Stimulated activated CD8-positive, alpha-beta memory T cell treated with anti-CD3 and anti-CD28 coated beads, Interleukin-15, amount 100 ng/mL, for 4 hours (primary cell): ENCODE results near the gene ZIC4.

ENCODE experiments used
- DNase-seq, 2 donors: peaks; one replicate each; pipeline ENCODE4 v3.0.0-alpha.2; 2020; ENCODE audit warnings: low read depth in 2 of 2

ZIC4 gene

DNA sequence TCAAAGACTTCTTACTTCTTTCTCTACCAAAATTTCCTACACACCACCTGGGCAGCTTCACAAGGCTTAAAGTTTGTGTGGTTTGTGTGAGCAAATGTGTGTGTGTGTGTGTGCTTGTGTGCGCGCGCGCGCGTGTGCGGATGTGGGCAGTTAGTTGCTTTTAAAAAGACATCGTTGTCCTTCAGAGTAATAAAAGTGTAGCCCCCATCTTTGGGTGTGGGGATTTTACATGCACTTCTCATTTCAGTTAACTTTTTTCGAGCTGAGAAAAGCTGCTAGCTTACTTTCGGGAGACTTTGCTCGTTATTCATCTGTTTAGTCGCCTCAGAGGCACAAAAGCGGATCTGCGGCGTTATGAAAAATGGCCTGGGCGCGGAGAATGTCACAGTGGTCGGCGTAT lies 36.0 kb downstream of the ZIC4 start:
- no peak for DNase-seq

GRCh38 chr3:147369661-147370123 lies 36.7 kb downstream of the ZIC4 start:
- DNase-seq, result no peak

- DNase-seq, result no peak
Measured at GRCh38 chr3:147369231-147369630, 37.1 kb downstream of the ZIC4 start.

- no peak for DNase-seq
Measured at GRCh38 chr3:147368561-147369221, 37.7 kb downstream of the ZIC4 start.

- DNase-seq, result no peak
Measured at GRCh38 chr3:147368151-147368550, 38.2 kb downstream of the ZIC4 start.

DNA sequence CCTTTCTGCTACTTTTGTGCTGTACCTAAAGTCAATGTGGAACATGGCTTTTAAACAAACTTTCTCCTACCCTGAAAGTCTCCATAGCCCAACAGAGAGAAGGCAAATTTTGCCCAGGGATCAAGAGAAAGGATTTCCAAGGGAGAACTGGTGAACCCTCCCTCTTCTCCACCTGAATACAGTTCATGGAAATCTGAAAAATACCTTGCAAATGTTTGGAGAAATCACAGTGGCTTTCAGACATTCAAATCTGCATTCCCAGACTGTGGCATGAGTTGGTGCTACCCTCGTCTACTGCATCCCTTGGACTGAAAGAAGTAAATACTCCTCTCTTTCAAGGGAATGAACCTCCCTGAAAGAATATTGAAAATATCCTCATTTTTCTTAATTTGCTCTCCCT lies 38.7 kb downstream of the ZIC4 start:
- DNase-seq, result no peak

DNA sequence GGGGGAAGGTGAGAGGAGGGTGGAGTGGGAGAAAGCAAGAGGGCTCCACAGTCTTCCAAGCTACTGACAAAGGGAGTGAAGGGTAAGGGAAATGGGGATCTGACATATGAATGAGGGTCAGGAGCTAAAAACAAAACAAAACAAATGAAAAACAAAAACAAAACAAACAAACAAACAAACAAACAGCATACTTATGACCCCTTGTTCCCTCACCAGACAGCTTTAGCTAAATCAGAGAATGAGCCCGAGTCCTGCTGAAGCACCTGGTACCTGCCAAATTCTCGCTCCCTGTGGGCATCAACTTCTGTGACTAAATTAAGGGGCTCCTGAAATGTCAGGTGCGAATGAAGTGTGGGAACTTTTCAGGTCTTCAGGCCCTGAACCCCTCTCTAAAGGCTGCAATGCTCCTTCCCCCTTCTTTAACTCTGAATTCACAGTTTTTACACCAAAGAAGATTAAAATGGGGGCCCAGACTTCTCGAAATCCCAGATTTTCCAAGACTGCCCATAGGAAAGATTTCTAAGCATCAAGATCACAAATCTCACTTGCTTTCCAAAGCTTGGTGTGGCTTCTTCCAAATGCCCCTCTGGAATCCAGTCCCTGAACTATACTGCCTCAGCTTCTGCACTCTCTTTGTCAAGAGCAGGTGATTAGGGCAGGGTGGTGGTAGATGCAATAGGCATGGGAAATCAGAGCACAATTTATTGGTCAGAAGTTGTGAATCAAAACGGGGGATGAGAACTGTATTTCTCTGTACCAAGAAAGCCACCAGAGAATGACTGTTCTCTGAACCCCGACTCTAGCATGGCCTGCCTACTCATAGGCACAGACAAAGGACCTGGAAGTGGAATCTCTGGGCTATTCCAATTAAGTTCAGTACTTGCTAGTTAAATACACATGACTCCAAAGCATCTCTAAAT lies 40.9 kb downstream of the ZIC4 start:
- DNase-seq, result no peak

- no peak for DNase-seq
Measured at GRCh38 chr3:147364771-147365170, 41.6 kb downstream of the ZIC4 start.

DNA sequence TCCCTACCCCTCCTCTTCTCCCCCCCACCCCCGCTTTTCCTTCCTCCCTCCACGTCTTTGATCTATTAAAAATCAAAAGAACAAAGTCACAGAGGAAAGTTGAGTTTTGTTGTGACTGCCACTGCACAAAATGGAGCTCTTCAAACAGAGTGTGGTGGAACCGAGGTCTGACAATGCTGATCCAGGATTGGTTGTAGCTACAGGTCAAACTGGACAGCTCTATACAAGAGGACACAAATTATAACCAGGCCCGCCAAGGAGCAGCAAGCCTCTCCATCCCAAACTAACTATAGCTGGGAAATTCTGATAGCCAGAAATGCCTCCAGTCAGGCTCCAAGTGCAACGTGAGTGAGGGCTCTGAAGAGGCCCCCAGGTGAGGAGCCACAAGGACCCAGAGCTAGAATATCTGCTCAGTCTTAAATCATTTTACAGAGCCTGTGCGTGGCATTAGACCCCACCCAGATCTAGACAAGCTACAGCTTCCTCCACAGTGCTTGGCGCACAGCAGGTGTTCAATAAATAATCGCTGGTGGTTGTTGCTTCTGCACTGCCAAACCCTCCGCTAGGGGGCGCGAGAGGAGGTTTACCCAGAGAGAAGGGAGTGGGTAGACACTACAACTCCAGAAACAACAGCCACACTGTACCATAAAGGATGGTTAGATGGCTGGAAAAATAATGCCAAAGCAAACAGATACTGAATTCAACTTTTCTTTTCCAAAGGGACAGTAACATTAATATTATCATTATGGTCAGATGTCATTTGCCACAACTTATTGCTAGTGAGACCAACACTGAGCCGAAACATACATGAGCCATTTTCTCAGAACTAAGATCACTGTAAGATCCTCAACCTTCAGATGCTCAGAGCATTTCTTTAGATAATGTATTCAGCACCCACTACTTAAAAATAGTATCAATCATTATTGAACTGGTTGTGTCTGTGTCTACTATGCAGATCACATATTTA lies 44.6 kb downstream of the ZIC4 start:
- DNase-seq, result no peak

DNA sequence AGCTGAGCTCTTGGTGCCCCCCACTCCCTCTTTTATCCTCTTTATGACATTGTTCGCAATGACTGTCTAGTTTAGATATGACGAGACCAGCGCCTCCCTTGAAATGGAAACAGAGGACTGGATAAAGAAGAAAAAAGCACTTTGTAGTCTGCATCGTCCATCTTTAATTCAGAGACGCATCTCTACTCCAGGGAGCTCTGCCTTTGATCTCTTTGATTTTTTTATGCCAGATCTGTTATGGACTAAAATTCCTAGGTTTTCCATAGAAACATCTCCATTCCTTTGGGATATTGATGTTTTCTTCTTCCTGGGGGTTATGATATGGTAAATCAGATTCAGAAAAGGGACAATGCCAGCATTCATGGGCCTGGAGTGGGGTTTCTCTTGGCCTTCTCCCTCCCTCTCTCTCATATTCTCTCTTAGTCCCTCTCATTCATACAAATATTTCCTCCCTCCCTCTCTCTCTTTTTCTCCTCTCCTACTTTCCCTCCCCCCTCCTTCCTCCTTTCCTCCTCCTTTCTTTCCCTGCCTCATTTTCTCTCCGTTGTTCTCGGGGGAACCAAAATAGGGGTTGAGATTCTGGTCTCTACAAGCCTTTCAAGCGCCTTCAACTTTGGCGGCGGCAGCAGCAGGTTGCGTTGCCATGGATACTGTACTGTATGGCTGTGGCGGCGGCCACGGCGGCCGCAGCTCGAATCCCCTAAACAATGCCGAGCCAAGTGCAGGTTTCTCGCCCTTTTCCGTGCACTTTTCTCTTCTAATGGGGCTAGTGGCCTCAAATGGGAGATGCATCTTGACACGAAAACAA lies 45.5 kb downstream of the ZIC4 start:
- no peak for DNase-seq

GRCh38 chr3:147360051-147360439 lies 46.3 kb downstream of the ZIC4 start:
- DNase-seq, result no peak

- no peak for DNase-seq
Measured at GRCh38 chr3:147359177-147360050, 46.9 kb downstream of the ZIC4 start.

- no peak for DNase-seq
Measured at GRCh38 chr3:147358144-147358992, 48.0 kb downstream of the ZIC4 start.

GRCh38 chr3:147356909-147357900 lies 49.1 kb downstream of the ZIC4 start:
- DNase-seq, result no peak

GRCh38 chr3:147356145-147356908 lies 50.0 kb downstream of the ZIC4 start:
- no peak for DNase-seq

- DNase-seq, result no peak
Measured at GRCh38 chr3:147355753-147356090, 50.6 kb downstream of the ZIC4 start.

DNA sequence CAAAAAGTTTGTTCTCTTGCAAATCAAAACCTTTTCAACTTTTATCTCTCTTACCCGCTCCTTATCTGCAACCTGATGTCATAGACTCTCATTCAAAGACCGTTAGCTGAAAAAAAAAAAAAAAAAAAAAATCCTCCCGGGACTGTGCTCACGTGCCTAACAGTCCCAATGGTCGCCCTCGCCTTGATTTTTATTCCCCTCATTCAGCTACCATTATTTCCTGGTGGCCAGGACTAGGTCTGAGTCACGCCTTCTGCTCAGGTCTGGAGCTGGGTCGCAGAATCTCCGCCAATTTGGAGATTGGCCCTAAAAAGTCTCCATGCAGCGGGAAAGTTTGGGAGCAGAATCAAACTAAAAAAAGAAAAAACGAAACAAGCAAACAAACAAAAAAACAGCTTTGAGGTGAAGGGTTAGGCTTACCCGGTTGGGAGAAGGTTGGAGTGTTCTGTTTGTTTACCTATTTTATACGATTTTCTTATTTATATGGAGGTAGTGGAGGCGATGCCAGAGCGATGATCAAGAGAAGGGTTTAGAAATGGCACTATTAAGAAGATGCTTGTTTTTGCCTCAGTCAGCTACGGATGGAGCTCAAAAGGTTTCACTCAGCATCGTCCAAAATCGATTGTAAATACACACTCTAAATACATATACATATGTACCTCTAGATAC lies 51.1 kb downstream of the ZIC4 start:
- DNase-seq, result no peak
